ENCODE results near the gene GATA3.

GATA3 gene

GRCh38 chr10:8075282-8076260, 21.1 kb downstream of the GATA3 start:
- Histone ChIP-seq H3K27me3 (replicated peaks; ENCODE audit: control insufficient read depth, insufficient read depth, low read length) (no peaks in the 10 kb centered on the region), H3K36me3 (ENCODE audit: control insufficient read depth, insufficient read depth, low read length) (peaks cover 5% of the 10 kb centered on the region; the same call in 1 of the 2 replicates), H3K4me3 (replicated peaks; ENCODE audit: low read depth, low read length) (no peak overlapping the region)
- no peak for DNase-seq (ENCODE audit: extremely low read depth, insufficient read length)
- TF ChIP-seq CTCF (IDR thresholded peaks at IDR 0.05; ENCODE audit: insufficient read depth, low read length, poor library complexity, severe bottlenecking) = no peak

- no peak for DNase-seq (ENCODE audit: extremely low read depth, insufficient read length)
- no peak for TF ChIP-seq CTCF (IDR thresholded peaks at IDR 0.05; ENCODE audit: insufficient read depth, low read length, poor library complexity, severe bottlenecking)
- peaks cover 2% of the 10 kb centered on the region; the same call in 1 of the 2 replicates for H3K36me3 ChIP-seq (ENCODE audit: control insufficient read depth, insufficient read depth, low read length)
- no peak overlapping the region for H3K4me3 ChIP-seq (replicated peaks; ENCODE audit: low read depth, low read length)
- H3K27me3 ChIP-seq (replicated peaks; ENCODE audit: control insufficient read depth, insufficient read depth, low read length) = no peaks in the 10 kb centered on the region
These were observed 22.4 kb downstream of the GATA3 start for GRCh38 chr10:8076933-8077332.

- peaks cover 1% of the 10 kb centered on the region; the same call in 1 of the 2 replicates for H3K36me3 ChIP-seq (ENCODE audit: control insufficient read depth, insufficient read depth, low read length)
- H3K4me3 ChIP-seq (replicated peaks; ENCODE audit: low read depth, low read length) = no peak overlapping the region
- no peak for TF ChIP-seq CTCF (IDR thresholded peaks at IDR 0.05; ENCODE audit: insufficient read depth, low read length, poor library complexity, severe bottlenecking)
- DNase-seq (ENCODE audit: extremely low read depth, insufficient read length) = no peak
- no peaks in the 10 kb centered on the region for H3K27me3 ChIP-seq (replicated peaks; ENCODE audit: control insufficient read depth, insufficient read depth, low read length)
These were observed 23.5 kb downstream of the GATA3 start for GRCh38 chr10:8078027-8078426.

- no peak for DNase-seq (ENCODE audit: extremely low read depth, insufficient read length)
- no peak overlapping the region for H3K4me3 ChIP-seq (replicated peaks; ENCODE audit: low read depth, low read length)
- no peak for TF ChIP-seq CTCF (IDR thresholded peaks at IDR 0.05; ENCODE audit: insufficient read depth, low read length, poor library complexity, severe bottlenecking)
- H3K27me3 ChIP-seq (replicated peaks; ENCODE audit: control insufficient read depth, insufficient read depth, low read length) = no peaks in the 10 kb centered on the region; the same call in 1 of the 2 replicates
- H3K36me3 ChIP-seq (ENCODE audit: control insufficient read depth, insufficient read depth, low read length) = no peaks in the 10 kb centered on the region; the same call in 1 of the 2 replicates
These were observed 24.6 kb downstream of the GATA3 start for GRCh38 chr10:8079126-8079525.

- no peak for TF ChIP-seq CTCF (IDR thresholded peaks at IDR 0.05; ENCODE audit: insufficient read depth, low read length, poor library complexity, severe bottlenecking)
- Histone ChIP-seq H3K27me3 (replicated peaks; ENCODE audit: control insufficient read depth, insufficient read depth, low read length) (no peaks in the 10 kb centered on the region; the same call in 1 of the 2 replicates), H3K4me3 (replicated peaks; ENCODE audit: low read depth, low read length) (no peak overlapping the region), H3K36me3 (ENCODE audit: control insufficient read depth, insufficient read depth, low read length) (no peaks in the 10 kb centered on the region)
- DNase-seq (ENCODE audit: extremely low read depth, insufficient read length) = no peak
These were observed 30.3 kb downstream of the GATA3 start for GRCh38 chr10:8084799-8085198.

Data from GM06990 (cell line).